HAP-1 (cell line): Measurements from ENCODE around the gene TUBA3E.
"Not testable (repeated sequence)": the region's sequence is repeated elsewhere in the genome, so short reads cannot be mapped to it uniquely, and the experiment has no call there.

Experiments used
- DNase-seq, 2 experiments: peaks; one replicate each; pipeline ENCODE4 v3.0.0-alpha.2; 2016 to 2020; ENCODE audit warnings: low spot score in 2 of 2
- H3K27me3 ChIP-seq: fragments of 250-450 bp; sonication (Bioruptor Pico); 2 replicates; pipeline ENCODE4 v1.5.1; 2020; ENCODE audit warnings: low read depth, mild to moderate bottlenecking, moderate library complexity
- H3K36me3 ChIP-seq: fragments of 250-450 bp; sonication (Bioruptor Pico); replicated peaks from 2 replicates; pipeline ENCODE4 v1.5.1; 2020; ENCODE audit warnings: mild to moderate bottlenecking
- H3K4me1 ChIP-seq: fragments of 250-450 bp; sonication (Bioruptor Pico); 2 replicates; pipeline ENCODE4 v1.5.1; 2020; ENCODE audit warnings: mild to moderate bottlenecking
- H3K4me3 ChIP-seq: fragments of 250-450 bp; sonication (Bioruptor Pico); 2 replicates; pipeline ENCODE4 v1.5.1; 2020; ENCODE audit warnings: mild to moderate bottlenecking, moderate library complexity
- H3K9me3 ChIP-seq: fragments of 250-450 bp; sonication (Bioruptor Pico); 2 replicates; pipeline ENCODE4 v1.5.1; 2020; ENCODE audit warnings: mild to moderate bottlenecking, moderate library complexity
- in situ Hi-C: fragments of 300-500 bp; cut with MboI; formaldehyde crosslinking; loops from 3 replicates; pipeline ENCODE4 v1.14.3; 2020; ENCODE audit warnings: low sequenced_read_pairs, inconsistent platforms, mixed read lengths

TUBA3E gene

DNA sequence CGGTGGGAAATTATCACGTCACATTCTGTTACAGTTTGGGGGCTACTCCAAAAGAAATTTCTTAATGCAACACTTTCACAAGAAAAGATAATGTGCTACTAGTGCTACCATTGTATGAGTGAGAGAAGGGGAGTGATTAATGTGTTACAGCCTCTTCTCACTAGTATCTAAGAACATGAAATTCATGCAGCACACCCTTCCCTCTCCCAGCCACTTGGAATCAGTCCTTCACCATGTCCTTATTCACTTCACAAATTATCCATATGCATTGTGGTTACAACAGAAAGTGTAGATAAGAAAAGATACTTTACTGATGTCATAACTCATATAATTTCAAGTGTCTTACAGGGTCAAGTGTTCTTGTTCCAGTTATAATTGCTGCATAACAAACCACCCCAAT lies 20.9 kb upstream of the TUBA3E start:
- H3K9me3 ChIP-seq, H3K36me3 ChIP-seq, in situ Hi-C loops, H3K4me1 ChIP-seq, DNase-seq, H3K4me3 ChIP-seq, H3K27me3 ChIP-seq: not testable (repeated sequence)

GRCh38 chr2:130207051-130207450 lies 8.8 kb upstream of the TUBA3E start:
- H3K9me3 ChIP-seq, in situ Hi-C loops, H3K27me3 ChIP-seq, H3K36me3 ChIP-seq, H3K4me3 ChIP-seq, DNase-seq, H3K4me1 ChIP-seq: not testable (repeated sequence)

GRCh38 chr2:130203150-130203549 lies 4.9 kb upstream of the TUBA3E start:
- H3K4me3 ChIP-seq, H3K4me1 ChIP-seq, H3K36me3 ChIP-seq, DNase-seq, H3K27me3 ChIP-seq, in situ Hi-C loops, H3K9me3 ChIP-seq: not testable (repeated sequence)

- in situ Hi-C loops, H3K27me3 ChIP-seq, DNase-seq, H3K36me3 ChIP-seq, H3K4me1 ChIP-seq, H3K4me3 ChIP-seq, H3K9me3 ChIP-seq: not testable (repeated sequence)
These were observed 4.3 kb upstream of the TUBA3E start for GRCh38 chr2:130202518-130202917.

DNA sequence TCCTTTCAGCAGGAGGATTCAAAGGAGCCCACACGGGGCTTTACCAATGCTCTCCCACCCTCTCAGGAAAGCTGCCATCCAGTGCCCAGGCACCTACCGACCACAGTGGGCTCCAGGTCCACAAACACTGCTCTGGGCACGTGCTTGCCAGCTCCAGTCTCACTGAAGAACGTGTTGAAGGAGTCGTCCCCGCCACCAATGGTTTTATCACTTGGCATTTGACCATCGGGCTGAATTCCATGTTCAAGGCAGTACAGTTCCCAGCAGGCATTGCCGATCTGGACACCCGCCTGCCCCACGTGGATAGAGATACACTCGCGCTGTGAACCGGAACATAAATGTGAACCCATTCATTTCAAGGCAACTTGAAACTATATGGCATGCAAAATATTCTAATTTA lies 2.2 kb downstream of the TUBA3E start:
- H3K36me3 ChIP-seq, H3K9me3 ChIP-seq, H3K27me3 ChIP-seq, H3K4me3 ChIP-seq, DNase-seq, H3K4me1 ChIP-seq: not testable (repeated sequence)
- in situ Hi-C loops, result loop anchor here (25.0 kb wide), 1 partner anchor 891 kb away; the partner anchor contains the start of gene FAM168B

DNA sequence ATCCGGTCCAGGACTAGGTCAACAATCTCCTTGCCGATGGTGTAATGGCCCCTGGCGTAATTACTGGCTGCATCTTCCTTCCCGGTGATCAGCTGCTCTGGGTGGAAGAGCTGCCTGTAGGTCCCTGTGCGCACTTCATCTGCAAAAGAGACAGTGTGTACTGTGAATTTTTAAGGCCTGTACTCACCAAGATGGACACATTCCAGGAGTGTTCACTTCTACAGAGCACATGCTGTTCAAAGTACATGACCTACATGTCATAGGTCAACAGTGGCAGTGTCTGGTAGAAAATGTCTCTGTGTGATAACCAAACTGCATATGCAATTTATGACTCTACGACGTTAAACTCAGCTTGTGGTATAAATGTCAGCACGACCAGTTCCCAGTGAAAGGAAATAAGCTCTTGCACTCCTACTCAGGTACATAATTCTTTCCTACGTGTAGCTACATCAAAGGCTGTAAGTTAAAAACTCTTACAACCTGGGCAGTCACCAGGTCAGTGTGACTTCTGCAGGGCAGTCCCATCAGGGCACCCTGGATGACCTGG lies 3.1 kb downstream of the TUBA3E start:
- not testable (repeated sequence) for H3K27me3 ChIP-seq, DNase-seq, H3K4me3 ChIP-seq, H3K36me3 ChIP-seq, H3K4me1 ChIP-seq, H3K9me3 ChIP-seq
- in situ Hi-C loops, result loop anchor here (25.0 kb wide), 1 partner anchor 892 kb away; the partner anchor contains the start of gene FAM168B

GRCh38 chr2:130193824-130194223 lies 4.4 kb downstream of the TUBA3E start:
- not testable (repeated sequence) for H3K36me3 ChIP-seq, DNase-seq, H3K9me3 ChIP-seq, H3K27me3 ChIP-seq, H3K4me1 ChIP-seq, H3K4me3 ChIP-seq
- in situ Hi-C loops, result loop anchor here (25.0 kb wide), 1 partner anchor 893 kb away; the partner anchor contains the start of gene FAM168B

GRCh38 chr2:130192451-130192850 lies 5.8 kb downstream of the TUBA3E start:
- in situ Hi-C loops, result loop anchor here (25.0 kb wide), 1 partner anchor 895 kb away; the partner anchor contains the start of gene FAM168B

DNA sequence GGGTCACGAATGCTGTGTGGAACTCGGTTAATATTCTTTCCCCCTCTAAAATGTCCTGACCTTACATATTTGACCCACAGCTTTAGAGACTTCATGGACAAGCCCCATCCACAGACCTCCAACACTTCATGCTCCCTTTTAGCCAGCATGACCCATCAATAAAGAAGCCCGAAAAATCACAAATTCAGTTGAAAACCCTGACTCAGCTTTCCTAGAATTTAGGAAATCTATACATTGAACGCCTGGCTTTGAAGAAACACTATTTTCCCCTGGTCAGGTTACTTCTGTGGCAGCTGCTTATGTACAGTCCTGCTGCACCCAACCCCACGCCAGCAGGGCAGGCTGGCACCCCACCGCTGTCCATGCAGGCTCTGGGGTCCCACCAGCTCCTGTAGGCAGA lies 6.9 kb downstream of the TUBA3E start:
- H3K4me3 ChIP-seq, H3K27me3 ChIP-seq, DNase-seq, H3K4me1 ChIP-seq, H3K36me3 ChIP-seq, H3K9me3 ChIP-seq: not testable (repeated sequence)
- in situ Hi-C loops, result loop anchor here (25.0 kb wide), 1 partner anchor 896 kb away; the partner anchor contains the start of gene FAM168B

More at GRCh38 chr2:130192451-130192850, 5.8 kb downstream of the TUBA3E start:
- H3K36me3 ChIP-seq, DNase-seq, H3K4me3 ChIP-seq, H3K9me3 ChIP-seq, H3K27me3 ChIP-seq, H3K4me1 ChIP-seq: not testable (repeated sequence)

GRCh38 chr2:130190237-130190636 lies 8.0 kb downstream of the TUBA3E start:
- H3K27me3 ChIP-seq, result no peaks in the 10 kb centered on the region
- no peaks in the 10 kb centered on the region for H3K9me3 ChIP-seq
- H3K36me3 ChIP-seq, result no peaks in the 10 kb centered on the region
- in situ Hi-C loops, result loop anchor here (25.0 kb wide), 1 partner anchor 897 kb away; the partner anchor contains the start of gene FAM168B
- H3K4me1 ChIP-seq, result no peaks in the 10 kb centered on the region
- DNase-seq, result no peak
- H3K4me3 ChIP-seq, result no peak overlapping the region

DNA sequence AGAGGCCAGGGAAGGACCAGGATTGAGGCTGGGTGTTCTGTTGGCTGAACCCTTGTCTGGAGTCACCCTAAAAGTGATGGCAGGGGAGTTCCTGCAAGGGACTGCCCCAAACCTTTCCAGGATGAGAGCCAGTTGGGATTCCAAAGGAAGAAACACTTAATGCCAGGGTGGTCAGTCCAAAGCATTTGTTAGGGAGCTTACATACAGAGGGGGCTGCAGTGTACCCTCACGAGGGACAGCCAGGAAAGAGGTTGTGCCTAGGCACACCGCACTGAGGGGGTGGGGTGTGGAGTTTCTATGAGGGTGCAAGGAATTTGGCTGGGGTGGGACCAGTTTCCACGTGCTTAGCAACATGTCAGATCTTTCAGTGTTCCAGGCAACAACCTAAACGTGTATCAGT lies 9.3 kb downstream of the TUBA3E start:
- H3K27me3 ChIP-seq, H3K9me3 ChIP-seq, H3K4me3 ChIP-seq, H3K36me3 ChIP-seq, DNase-seq, H3K4me1 ChIP-seq: not testable (repeated sequence)
- in situ Hi-C loops, result loop anchor here (25.0 kb wide), 1 partner anchor 898 kb away; the partner anchor contains the start of gene FAM168B

GRCh38 chr2:130187859-130188792 lies 10.1 kb downstream of the TUBA3E start:
- H3K9me3 ChIP-seq, H3K27me3 ChIP-seq, H3K4me3 ChIP-seq, H3K4me1 ChIP-seq, DNase-seq, H3K36me3 ChIP-seq: not testable (repeated sequence)
- in situ Hi-C loops, result loop anchor here (25.0 kb wide), 1 partner anchor 899 kb away; the partner anchor contains the start of gene FAM168B

GRCh38 chr2:130187268-130187667 lies 11.0 kb downstream of the TUBA3E start:
- no peaks in the 10 kb centered on the region for H3K4me1 ChIP-seq
- in situ Hi-C loops, result loop anchor here (25.0 kb wide), 1 partner anchor 900 kb away; the partner anchor contains the start of gene FAM168B
- H3K36me3 ChIP-seq, result 0 out of 2 replicates have a peak, but pooled peaks cover 3% of the 10 kb centered on the region

DNA sequence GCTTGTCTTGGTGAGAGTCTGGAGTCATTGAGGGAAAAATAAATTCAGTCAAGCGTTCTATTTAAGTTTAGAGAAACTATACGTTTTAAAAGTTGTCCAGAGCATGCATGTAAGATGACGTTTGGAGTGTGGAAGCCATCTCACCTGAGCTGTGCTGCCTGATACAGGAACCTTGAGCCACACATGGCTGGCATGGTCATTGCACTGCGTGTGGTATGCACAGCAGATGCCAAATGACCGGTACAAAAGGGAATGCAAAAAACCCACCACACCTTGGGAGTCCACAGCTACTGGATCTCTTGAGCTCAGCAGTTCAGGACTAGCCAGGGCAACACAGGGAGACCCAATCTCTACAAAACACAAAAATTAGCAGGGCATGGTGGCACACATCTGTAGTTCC lies 11.8 kb downstream of the TUBA3E start:
- no peak overlapping the region for H3K4me3 ChIP-seq
- in situ Hi-C loops, result loop anchor here (25.0 kb wide), 1 partner anchor 901 kb away; the partner anchor contains the start of gene FAM168B

More at GRCh38 chr2:130187268-130187667, 11.0 kb downstream of the TUBA3E start:
- Histone ChIP-seq H3K9me3 (no peaks in the 10 kb centered on the region), H3K4me3 (no peak overlapping the region), H3K27me3 (no peaks in the 10 kb centered on the region)
- DNase-seq, result no peak

More for the DNA sequence above, 11.8 kb downstream of the TUBA3E start:
- H3K27me3 ChIP-seq, result no peaks in the 10 kb centered on the region
- no peaks in the 10 kb centered on the region for H3K9me3 ChIP-seq
- DNase-seq, result no peak
- H3K36me3 ChIP-seq, result 0 out of 2 replicates have a peak, but pooled peaks cover 3% of the 10 kb centered on the region
- no peaks in the 10 kb centered on the region for H3K4me1 ChIP-seq
